HG02759 (cell line): ENCODE results near the gene LDB2.

Experiments
- ATAC-seq: cut with Tn5 transposase; IDR thresholded peaks from one replicate; pipeline ENCODE4 v1.9.1; 2021; ENCODE audit warnings: mild to moderate bottlenecking, moderate library complexity; ENCODE audit not compliant: unreplicated experiment

Gene LDB2

GRCh38 chr4:16516796-16517439 lies 381.5 kb downstream of the LDB2 start:
- ATAC-seq = no peak

DNA sequence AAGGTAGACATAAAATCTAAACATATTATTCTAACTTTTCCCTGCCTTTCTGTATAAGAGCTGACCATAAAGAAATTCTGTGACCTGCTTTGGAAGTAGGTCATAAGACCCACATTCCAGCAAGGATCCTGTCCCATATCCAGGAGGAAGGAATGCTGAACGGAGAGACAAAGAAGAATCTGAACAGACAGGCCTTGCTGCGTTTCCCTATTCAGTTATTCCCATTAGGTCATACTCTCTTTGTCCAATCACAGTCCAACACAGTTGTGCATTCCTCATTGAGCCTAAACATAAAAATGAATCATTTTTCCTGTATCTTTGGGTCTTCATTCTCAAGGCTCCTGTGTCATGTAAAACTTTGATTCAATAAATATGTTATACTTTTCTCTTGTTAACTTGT lies 384.6 kb downstream of the LDB2 start:
- no peak for ATAC-seq

DNA sequence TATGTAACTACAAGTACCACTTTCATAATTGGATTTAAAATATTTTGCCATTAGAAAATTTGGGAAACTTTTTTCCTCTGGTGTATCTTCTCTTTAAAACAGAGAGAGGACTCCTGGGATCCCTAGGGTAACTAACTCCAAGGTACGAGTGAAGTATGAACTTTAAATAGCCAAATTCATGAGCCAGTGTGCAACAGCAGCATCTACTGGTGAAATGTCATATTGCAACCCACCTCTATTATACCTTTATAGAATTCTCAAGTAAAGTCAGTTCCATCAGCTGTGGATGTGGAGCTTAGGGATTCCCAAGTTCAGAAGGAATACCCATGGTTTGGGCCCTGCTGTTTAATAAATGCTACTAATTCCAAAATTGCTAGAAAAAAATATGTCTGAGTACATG lies 389.5 kb downstream of the LDB2 start:
- ATAC-seq = no peak

DNA sequence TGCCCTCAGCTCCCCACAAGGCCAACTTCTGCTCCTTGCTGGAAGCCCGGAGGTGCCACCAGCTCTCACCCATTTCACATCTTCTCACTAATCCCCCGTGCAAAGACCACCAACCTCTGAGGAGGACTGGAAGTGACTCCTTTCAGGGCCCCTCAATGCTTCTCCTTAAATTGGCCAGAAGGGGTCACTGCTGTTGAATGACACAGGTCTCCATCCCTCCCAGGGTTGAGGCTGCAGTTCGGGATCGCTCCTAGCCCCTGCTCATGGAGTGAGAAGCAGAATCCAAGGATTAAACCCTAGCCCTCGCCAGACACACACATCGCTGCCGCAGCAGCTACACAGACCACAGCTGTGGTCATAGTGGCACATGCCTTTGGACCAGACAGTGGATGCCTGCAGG lies 392.7 kb downstream of the LDB2 start:
- no peak for ATAC-seq

GRCh38 chr4:16505267-16505666 lies 393.2 kb downstream of the LDB2 start:
- no peak for ATAC-seq

DNA sequence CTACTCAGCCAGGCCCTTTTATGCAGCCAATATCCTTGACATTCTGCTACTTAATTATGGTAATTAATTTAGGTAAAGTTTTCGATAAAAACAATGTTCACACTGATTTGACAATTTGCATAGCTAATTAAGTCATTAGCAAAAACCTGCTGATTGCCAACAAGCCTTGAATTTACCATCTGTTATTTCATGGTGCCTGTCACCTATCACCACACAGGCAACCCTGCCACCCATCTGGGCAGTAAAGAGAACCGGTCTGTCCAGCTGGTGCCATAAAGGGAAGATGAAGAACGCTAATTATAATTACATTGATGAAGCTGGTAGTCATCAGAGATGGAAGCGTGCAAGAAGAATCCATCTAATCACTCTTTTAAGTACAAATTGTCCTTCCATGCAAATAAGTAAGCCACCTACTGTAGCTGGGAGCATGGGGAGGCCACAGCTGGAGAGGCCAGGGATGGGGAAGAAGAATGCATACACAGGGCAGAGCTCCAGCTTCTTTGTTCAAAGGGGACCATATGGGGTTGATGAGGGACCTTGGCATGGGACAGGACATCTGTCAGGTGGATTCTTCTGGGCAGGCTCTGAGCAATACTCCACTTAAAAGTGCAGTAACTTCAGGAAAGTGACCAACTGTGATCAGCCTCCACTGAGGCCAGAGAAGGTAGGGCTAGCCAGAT lies 394.9 kb downstream of the LDB2 start:
- no peak for ATAC-seq

GRCh38 chr4:16498978-16499377 lies 399.5 kb downstream of the LDB2 start:
- no peak for ATAC-seq

DNA sequence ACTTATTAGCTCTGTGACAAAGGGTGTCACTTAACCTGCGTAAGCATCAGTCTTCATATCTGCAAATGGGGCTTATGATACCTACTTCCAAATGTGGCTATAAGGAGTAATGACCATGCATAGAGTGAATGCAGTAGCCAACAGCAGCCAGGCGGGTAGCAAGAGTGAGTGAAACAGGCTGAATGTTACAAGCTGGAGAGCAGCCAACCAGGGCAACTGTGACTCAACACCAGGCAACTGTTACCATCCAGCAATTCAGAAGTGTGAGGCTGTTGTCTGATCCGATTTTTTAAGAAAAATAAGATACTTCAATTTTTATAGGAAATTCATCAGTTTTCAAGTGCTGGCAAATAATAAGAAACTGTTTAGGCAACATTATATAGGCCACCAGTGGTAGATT lies 401.9 kb downstream of the LDB2 start:
- ATAC-seq = no peak

DNA sequence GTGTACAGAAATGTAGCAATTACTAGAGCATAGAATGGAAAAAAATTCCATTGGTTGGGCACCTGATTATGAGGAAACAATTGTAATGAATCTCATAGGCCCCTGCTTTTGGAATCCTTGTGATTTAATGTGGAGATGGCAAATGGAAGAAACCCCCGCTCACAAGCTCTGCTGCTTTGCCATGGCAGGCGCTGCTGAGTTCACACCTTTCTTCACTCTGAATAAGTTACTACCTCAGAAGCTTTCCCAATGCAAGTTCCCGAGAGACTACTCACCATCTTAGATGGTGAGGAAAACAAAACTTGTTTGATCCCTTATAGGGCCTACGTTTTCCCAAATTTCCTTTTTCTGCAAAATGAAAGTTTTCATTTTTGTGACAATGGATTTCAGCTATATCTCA lies 405.6 kb downstream of the LDB2 start:
- ATAC-seq = no peak

GRCh38 chr4:16489226-16489625 lies 409.2 kb downstream of the LDB2 start:
- ATAC-seq = no peak

DNA sequence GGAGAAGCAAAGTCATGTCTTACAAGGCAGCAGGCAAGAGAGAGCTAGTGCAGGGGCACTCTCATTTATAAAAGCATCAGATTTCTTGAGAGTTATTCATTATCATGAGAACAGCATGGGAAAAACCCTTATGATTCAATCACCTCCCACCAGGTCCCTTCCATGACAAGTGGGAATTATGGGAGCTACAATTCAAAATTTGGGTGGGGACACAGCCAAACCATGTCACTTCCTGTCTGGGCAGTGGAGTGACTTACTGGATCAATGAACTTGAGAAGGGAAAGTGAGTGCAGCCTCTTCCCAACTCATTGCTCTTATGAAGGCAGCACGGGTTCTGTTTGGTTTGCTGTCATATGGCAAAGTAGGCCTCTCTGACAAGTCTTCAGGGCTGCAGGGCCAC lies 410.4 kb downstream of the LDB2 start:
- no peak for ATAC-seq

- ATAC-seq = no peak
Measured at GRCh38 chr4:16484711-16485110, 413.7 kb downstream of the LDB2 start.

- no peak for ATAC-seq
Measured at GRCh38 chr4:16483540-16483939, 414.9 kb downstream of the LDB2 start.

GRCh38 chr4:16480011-16480410 lies 418.4 kb downstream of the LDB2 start:
- no peak for ATAC-seq

- no peak for ATAC-seq
Measured at GRCh38 chr4:16472537-16472936, 425.9 kb downstream of the LDB2 start.

GRCh38 chr4:16467061-16467460 lies 431.4 kb downstream of the LDB2 start:
- ATAC-seq = peak; percentile 71

DNA sequence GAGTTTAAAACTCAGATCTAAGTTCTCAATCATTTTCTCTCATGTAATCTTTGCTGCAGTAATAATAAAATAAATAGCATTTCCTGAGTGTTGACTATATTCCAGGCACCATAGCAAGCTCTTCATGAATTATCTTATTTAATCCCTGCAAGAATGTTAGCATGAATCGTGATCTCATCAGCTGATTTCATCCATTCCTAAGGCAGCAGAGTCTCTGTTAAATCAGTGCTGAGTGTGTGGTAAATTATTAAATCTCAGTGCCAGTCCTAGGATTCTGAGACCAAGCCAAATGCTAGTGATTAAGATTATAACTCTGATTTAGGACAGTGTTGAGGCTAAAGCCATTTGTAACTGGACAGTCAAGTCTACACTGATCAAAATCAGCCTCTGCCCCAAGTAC lies 431.9 kb downstream of the LDB2 start:
- ATAC-seq = no peak

DNA sequence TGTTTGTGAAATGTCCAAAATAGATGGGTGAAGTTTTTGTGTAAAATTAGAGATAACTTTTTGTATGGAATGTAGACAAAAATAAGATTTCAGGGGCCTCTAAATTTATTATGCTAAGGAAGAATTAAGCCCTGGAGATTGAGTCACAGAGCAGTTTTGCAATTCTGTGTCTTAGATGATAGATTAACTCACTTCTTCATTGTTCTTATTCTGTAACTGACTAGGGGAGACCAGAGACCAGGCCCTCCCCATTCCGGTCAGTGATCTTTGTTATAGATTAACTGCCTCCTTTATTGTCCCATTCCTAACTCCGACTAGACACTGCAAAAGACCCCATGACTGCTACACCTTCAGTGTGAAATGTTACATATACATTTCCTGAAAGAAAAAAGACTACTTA lies 433.8 kb downstream of the LDB2 start:
- ATAC-seq = no peak

DNA sequence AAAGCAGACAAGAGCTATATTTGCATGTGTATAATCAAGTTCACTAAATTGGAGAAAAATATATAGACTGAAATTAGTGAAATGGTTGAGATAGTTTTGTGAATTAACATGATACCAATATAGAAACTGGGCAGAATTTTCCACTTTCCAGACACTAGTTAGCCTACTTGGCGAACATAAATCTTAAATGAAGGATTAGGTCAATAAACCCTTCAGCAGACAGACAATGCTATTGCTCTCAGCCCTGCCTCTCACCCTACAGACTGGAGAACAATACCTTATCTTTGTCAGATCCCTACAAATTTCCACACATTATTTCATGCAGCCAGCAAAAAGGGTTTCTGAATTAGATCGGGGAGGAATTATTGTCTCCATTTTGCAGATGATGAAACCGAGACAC lies 435.8 kb downstream of the LDB2 start:
- no peak for ATAC-seq

DNA sequence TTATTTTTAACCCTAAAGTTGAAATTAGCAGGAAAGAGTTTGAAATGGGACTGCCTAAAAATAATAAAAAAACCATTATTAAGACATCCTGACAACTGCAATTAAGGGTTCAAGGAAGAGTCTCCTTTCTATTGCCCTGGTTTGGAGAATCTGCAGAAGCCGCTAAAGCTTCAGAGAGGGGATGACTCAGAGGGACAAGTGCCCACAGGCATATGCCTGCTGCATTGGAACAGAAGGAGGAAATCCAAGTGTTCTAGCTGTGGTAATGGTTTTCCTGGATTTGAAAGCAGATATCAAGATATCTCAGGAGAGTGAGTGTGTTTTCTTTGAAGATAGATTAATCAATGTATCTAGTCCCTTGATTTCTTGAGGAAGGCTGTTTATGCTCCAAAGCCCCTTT lies 437.1 kb downstream of the LDB2 start:
- no peak for ATAC-seq

GRCh38 chr4:16457944-16458343 lies 440.5 kb downstream of the LDB2 start:
- no peak for ATAC-seq
